Common myeloid progenitor, CD34-positive (primary cell): ENCODE measurements around the gene HEXIM1. TPM values are rescaled to one million over a fixed set of nuclear protein-coding genes. Genes with fewer than 3 reads are reported as not detected.

ENCODE experiments used
- CTCF ChIA-PET: fragments of 350-600 bp; sonication (Branson Sonifier 250); formaldehyde crosslinking; loops from one replicate; lab custom pipeline; 2021; ENCODE audit warnings: antibody characterized with exemption; lab: Charles Lee
- POLR2A ChIA-PET: fragments of 350-600 bp; sonication (Branson Sonifier 250); formaldehyde crosslinking; loops from one replicate; lab custom pipeline; 2021; ENCODE audit warnings: antibody characterized with exemption; lab: Charles Lee
- DNase-seq, 3 donors: peaks; one replicate each; pipeline versions ENCODE4 v3.0.0 to v3.0.0-alpha.2; 2013
- H3K27ac ChIP-seq, 2 experiments: 1 replicate in 1 of 2; 2 replicates in 1 of 2; pipeline ENCODE4 v1.7.0; 2013; ENCODE audit warnings: inconsistent platforms in 2 of 2, low read length in 2 of 2, mild to moderate bottlenecking in 2 of 2, low read depth in 1 of 2, moderate library complexity in 1 of 2; ENCODE audit not compliant: severe bottlenecking in 2 of 2, insufficient read depth in 1 of 2, poor library complexity in 1 of 2
- H3K27me3 ChIP-seq, 5 experiments: replicated peaks in 2 of 5; 1 replicate in 3 of 5; 2 replicates in 2 of 5; pipeline versions ENCODE4 v1.6.1 to v1.7.0; 2013; ENCODE audit warnings: low read length in 4 of 5, mild to moderate bottlenecking in 2 of 5, moderate library complexity in 2 of 5, inconsistent platforms in 1 of 5; ENCODE audit not compliant: insufficient read depth in 5 of 5, control insufficient read depth in 4 of 5
- H3K36me3 ChIP-seq, 4 experiments: 1 replicate in 2 of 4; 2 replicates in 2 of 4; pipeline versions ENCODE4 v1.6.1 to v1.7.0; 2013; ENCODE audit warnings: low read length in 3 of 4, control low read depth in 1 of 4, mild to moderate bottlenecking in 1 of 4; ENCODE audit not compliant: control insufficient read depth in 4 of 4, insufficient read depth in 4 of 4
- H3K4me1 ChIP-seq, 4 experiments: 1 replicate in 3 of 4; 2 replicates in 1 of 4; pipeline versions ENCODE4 v1.6.1 to v1.7.1; 2013; ENCODE audit warnings: low read length in 3 of 4, mild to moderate bottlenecking in 3 of 4, control low read depth in 1 of 4, inconsistent platforms in 1 of 4, moderate library complexity in 1 of 4; ENCODE audit not compliant: control insufficient read depth in 4 of 4, insufficient read depth in 4 of 4; ENCODE audit errors: control extremely low read depth in 1 of 4
- H3K4me3 ChIP-seq, 7 experiments: 1 replicate in 4 of 7; 2 replicates in 3 of 7; pipeline versions ENCODE4 v1.5.1 to v1.7.0; 2013; ENCODE audit warnings: mild to moderate bottlenecking in 7 of 7, low read length in 6 of 7, moderate library complexity in 6 of 7, inconsistent platforms in 2 of 7, low read depth in 2 of 7, control low read depth in 1 of 7; ENCODE audit not compliant: insufficient read depth in 4 of 7, control insufficient read depth in 1 of 7; ENCODE audit errors: extremely low read depth in 1 of 7
- H3K9me3 ChIP-seq, 5 experiments: 1 replicate in 4 of 5; 2 replicates in 1 of 5; pipeline versions ENCODE4 v1.6.1 to v1.7.1; 2013; ENCODE audit warnings: low read length in 4 of 5, mild to moderate bottlenecking in 2 of 5, inconsistent platforms in 1 of 5, low read depth in 1 of 5, moderate library complexity in 1 of 5; ENCODE audit not compliant: control insufficient read depth in 4 of 5, insufficient read depth in 2 of 5; ENCODE audit errors: control extremely low read depth in 1 of 5
- WGBS: methylation state at CpG from one replicate; pipeline ENCODE4 v1.1.5; 2013; ENCODE audit not compliant: insufficient coverage; 5-methylcytosine and 5-hydroxymethylcytosine counted together
- polyA plus RNA-seq: library from polyadenylated mRNA; unstranded; fragments of 120-200 nt; gene quantifications from one replicate; pipeline ENCODE4 v1.2.1, GENCODE V29; 2013

Gene HEXIM1, protein sequence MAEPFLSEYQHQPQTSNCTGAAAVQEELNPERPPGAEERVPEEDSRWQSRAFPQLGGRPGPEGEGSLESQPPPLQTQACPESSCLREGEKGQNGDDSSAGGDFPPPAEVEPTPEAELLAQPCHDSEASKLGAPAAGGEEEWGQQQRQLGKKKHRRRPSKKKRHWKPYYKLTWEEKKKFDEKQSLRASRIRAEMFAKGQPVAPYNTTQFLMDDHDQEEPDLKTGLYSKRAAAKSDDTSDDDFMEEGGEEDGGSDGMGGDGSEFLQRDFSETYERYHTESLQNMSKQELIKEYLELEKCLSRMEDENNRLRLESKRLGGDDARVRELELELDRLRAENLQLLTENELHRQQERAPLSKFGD
- 21.6 TPM for polyA plus RNA-seq

DNA sequence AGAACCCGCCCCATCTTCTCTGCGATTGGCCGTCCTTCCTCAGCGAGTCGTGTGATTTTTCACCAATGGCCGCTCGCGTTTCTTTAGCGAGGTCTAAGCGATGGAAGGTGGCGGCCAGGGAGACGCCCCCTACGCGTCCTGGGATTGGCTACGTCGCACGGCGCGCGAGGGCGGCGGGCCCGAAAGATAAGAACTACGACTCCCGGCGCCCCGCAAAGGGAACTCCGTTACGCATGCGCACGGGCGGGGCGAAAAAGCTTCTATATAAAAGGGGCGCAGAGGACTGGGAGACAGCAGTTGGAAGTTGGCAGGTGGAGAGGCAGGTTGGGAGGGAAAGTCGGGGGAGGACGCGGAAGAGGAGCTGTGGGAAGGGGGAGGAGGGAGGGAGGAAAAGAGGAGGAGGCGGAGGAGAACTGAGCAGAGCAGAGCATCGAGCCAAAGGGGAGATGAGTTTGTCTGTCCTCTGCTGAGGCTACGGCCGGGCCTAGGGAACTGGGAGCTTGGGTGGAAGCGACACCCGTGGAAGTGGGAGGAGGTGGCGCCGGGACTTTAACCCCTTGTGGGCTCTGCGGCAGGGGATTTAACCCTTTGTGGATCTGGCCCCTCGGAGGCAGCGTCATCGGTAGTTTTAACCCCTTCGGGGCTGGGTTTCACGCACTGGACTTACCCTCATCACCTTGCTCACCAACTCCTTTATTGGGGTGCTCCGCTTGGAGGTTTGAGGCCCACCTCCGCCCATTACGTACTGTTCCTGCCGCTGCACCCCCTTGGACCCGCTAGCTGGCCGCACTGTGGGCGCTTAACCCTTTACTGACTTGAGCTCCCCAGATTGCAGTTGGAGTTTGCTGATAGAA is at the start of gene HEXIM1:
Gene HEXIM1 (plus strand): TSS at position 293 of the 854 bp plus-strand sequence. CDS start 716 bp downstream, outside the sequence.
- Histone ChIP-seq H3K4me1 (peaks cover 16 to 62% (median 47%) of the 10 kb centered on the region in 4 experiments), H3K4me3 (peak within 1 kb of the TSS; percentile 60 to 97 (median 87)), H3K36me3 (no peaks in the 10 kb centered on the region), H3K27me3 (no peaks in the 10 kb centered on the region), H3K9me3 (no peaks in the 10 kb centered on the region), H3K27ac (peak within 1 kb of the TSS; percentile 100)
- POLR2A ChIA-PET: interaction anchor here (0.5 to 6.4 kb wide), 20 partner anchors 9 to 216 kb away, joined by 3 to 194 read pairs (median 4); partner anchors contain the start of genes ACBD4, HEXIM2, NMT1 and PLCD3
- 0% methylated on average over 49 of the region's 58 CpGs for WGBS
- CTCF ChIA-PET: interaction anchor here (0.7 to 9.2 kb wide), 19 partner anchors 12 to 237 kb away, joined by 3 to 148 read pairs (median 9); partner anchors contain the start of genes ACBD4 and HEXIM2
- peak; percentile 100 for DNase-seq

DNA sequence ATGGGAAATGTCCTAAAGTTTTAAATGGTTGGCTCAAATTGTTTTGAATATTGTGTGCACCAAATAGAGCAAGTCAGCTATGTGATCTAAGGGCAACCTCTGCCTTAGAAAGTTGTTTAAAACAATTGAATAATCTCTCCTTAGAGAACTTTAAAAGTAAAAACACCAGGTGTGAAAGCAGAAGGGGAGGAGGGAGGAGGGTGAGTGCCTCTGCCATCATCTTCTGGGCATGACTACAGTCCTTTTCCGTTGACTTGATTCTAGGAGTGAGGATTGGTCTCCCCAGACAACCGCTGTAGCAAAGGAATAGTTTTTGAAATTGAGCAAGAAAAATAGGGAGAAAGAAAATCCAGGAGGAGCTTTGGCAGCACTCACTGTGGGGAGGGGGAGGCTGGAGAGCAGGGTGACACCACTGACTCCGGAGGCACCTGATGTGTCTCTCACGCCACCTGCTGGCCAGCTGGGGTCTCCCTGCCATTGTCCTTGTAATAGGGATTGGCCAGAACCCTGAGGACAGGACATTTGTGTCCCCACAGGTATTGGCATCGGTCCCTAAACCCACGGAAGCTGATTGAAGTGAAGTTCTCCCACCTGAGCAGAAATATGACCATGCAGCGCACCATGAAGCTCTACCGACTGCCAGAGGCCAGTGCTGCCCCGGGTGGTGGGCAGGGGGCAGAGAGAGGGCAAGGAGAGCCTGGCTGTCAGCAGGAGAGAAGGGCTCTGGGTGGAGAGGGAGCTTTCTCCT is 49.2 kb upstream of the HEXIM1 start:
- WGBS: 58% methylated on average over 8 of the region's 9 CpGs
- POLR2A ChIA-PET: interaction anchor here (1.4 kb wide), 1 partner anchor 49 kb away, joined by 4 read pairs; the partner anchor contains the start of gene HEXIM1
- H3K27me3 ChIP-seq: no peaks in the 10 kb centered on the region

DNA sequence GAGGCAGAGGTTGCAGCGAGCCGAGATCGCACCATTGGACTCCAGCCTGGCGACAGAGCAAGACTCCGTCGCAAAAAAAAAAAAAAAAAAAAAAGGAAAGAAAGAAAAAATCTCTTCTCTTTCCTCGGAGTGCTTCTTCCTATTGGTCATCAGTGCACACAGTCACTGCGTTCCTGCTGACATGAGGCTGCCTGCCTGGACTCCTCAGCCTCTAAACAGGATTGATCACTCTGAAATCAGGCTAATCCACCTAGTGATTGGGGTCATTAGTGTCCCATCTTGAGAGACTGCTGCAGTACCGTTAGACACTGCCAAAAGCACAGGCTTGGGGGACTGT is 46.8 kb upstream of the HEXIM1 start:
- no peak overlapping the region for H3K27ac ChIP-seq
- CTCF ChIA-PET: interaction anchor here (0.7 to 2.8 kb wide), 3 partner anchors 11 to 28 kb away, joined by 3 to 16 read pairs (median 3); no protein-coding TSS in a partner anchor
- no peaks in the 10 kb centered on the region for H3K4me1 ChIP-seq
- H3K9me3 ChIP-seq: no peaks in the 10 kb centered on the region
- H3K36me3 ChIP-seq: peaks cover 29 to 84% (median 75%) of the 10 kb centered on the region in 4 experiments
- no peak for DNase-seq
- whole genome bisulfite sequencing: 100% methylated on average over 8 of the region's 9 CpGs
- H3K27me3 ChIP-seq: no peaks in the 10 kb centered on the region
- POLR2A ChIA-PET: no interaction called here
- no peak overlapping the region for H3K4me3 ChIP-seq

More for the DNA sequence above, 49.2 kb upstream of the HEXIM1 start:
- Histone ChIP-seq H3K27ac (no peak overlapping the region), H3K9me3 (no peaks in the 10 kb centered on the region), H3K36me3 (peaks cover 31 to 72% (median 64%) of the 10 kb centered on the region in 4 experiments), H3K4me1 (no peaks in the 10 kb centered on the region), H3K4me3 (no peak overlapping the region)
- peak; percentile 54 to 76 (median 71) for DNase-seq
- CTCF ChIA-PET: interaction anchor here (0.7 to 3.2 kb wide), 30 partner anchors 10 to 204 kb away, joined by 3 to 26 read pairs (median 4); partner anchors contain the start of genes ACBD4 and EFTUD2

DNA sequence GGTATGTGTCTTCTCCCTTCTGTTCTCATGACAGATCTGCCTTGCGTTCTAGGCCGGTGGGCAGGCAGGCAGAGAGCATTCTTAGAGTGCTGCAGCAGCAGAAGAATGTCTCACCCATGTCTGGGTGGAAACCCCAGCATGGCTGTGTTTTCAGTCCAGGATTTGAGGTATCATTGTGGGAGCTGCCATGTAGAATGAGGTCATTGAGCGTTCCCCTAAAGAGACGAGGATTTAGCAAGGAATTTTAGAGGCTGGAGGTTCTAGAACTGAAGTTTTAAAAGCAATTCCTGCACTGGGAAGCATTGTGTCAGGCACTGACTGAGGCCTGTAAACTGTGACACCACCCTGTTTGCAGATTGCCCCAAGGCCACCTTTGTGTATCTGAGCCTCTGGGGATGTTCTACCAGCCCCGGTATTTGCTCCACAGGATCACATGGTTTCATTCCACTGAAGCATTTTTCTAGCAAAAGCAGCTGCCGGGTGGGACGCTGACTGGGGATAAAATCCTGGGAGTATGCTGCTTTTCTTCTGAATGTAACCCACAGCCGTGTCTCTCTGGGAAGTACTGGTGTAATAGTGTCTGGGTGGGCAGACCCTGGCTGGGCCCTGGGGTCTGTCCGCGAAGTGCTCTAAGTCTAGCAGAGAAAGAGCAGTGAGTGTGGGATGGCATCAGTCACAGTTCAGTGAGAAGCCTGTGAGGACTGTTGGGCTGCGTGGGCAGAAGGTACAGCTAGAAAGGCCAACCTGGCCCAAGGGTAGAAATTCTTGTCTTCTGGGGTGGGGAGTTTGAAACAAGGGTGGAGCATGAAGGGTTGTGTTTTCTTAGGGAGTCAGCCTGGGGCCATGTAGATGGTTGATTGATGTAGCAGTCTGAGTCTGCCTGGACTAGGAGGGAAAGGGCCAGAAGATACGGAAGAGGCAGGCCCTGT is 46.1 kb upstream of the HEXIM1 start:
- ChIA-PET POLR2A (no interaction called here), CTCF (interaction anchor here (0.7 to 1.2 kb wide), 3 partner anchors 12 to 28 kb away, joined by 3 to 6 read pairs (median 3); no protein-coding TSS in a partner anchor)
- Histone ChIP-seq H3K4me1 (no peaks in the 10 kb centered on the region), H3K36me3 (peaks cover 26 to 84% (median 73%) of the 10 kb centered on the region in 4 experiments), H3K4me3 (no peak overlapping the region), H3K27me3 (no peaks in the 10 kb centered on the region), H3K9me3 (no peaks in the 10 kb centered on the region), H3K27ac (no peak overlapping the region)
- WGBS: 97% methylated on average over 9 of the region's 12 CpGs
- DNase-seq: no peak

DNA sequence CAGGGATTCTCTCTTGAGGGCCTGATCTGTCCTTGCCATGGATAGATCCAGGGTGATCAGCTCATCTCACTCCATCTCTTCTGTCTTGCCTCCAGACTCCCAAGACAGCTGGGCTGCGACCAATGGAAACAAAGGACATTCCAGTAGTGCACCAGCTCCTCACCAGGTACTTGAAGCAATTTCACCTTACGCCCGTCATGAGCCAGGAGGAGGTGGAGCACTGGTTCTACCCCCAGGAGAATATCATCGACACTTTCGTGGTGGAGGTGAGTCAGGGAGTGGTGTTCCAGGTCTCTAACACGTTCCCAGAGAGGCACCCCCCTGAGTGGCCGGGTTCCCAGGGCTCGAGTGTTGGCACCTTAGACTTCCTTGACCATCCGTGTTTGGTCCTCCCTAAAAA is 45.4 kb upstream of the HEXIM1 start:
- Histone ChIP-seq H3K4me3 (no peak overlapping the region), H3K36me3 (peaks cover 23 to 84% (median 72%) of the 10 kb centered on the region in 4 experiments), H3K27ac (no peak overlapping the region), H3K27me3 (no peaks in the 10 kb centered on the region), H3K4me1 (no peaks in the 10 kb centered on the region), H3K9me3 (no peaks in the 10 kb centered on the region)
- CTCF ChIA-PET: interaction anchor here (1.0 to 1.6 kb wide), 3 partner anchors 16 to 28 kb away, joined by 3 to 6 read pairs (median 3); no protein-coding TSS in a partner anchor
- POLR2A ChIA-PET: no interaction called here
- no peak for DNase-seq
- 99% methylated on average over 9 of the region's 9 CpGs for WGBS
